Esophagus (tissue), 2 donors: ENCODE data around the gene RAPGEF6. TPM values are rescaled to one million over a fixed set of nuclear protein-coding genes. Genes with fewer than 3 reads are reported as not detected.
"Not testable (repeated sequence)": the region's sequence is repeated elsewhere in the genome, so short reads cannot be mapped to it uniquely, and the experiment has no call there.

Experiments used
- H3K27ac ChIP-seq, 2 donors: one replicate each; pipeline ENCODE4 v1.5.1; 2013; ENCODE audit warnings: low read depth in 2 of 2, mild to moderate bottlenecking in 2 of 2, inconsistent platforms in 1 of 2, low read length in 1 of 2, moderate library complexity in 1 of 2
- H3K27me3 ChIP-seq, 2 donors: one replicate each; pipeline ENCODE4 v1.6.1; 2013; ENCODE audit warnings: low read length in 2 of 2, control low read depth in 1 of 2, mild to moderate bottlenecking in 1 of 2; ENCODE audit not compliant: insufficient read depth in 2 of 2, control insufficient read depth in 1 of 2
- H3K36me3 ChIP-seq, 2 donors: one replicate each; pipeline ENCODE4 v1.6.1; 2013; ENCODE audit warnings: low read length in 1 of 2; ENCODE audit not compliant: control insufficient read depth in 2 of 2, insufficient read depth in 2 of 2
- H3K4me1 ChIP-seq, 2 donors: one replicate each; pipeline ENCODE4 v1.6.1; 2013; ENCODE audit warnings: low read length in 1 of 2; ENCODE audit not compliant: control insufficient read depth in 2 of 2, insufficient read depth in 2 of 2
- H3K4me3 ChIP-seq, 2 donors: one replicate each; pipeline ENCODE4 v1.5.1; 2013; ENCODE audit warnings: low read length in 2 of 2, mild to moderate bottlenecking in 2 of 2, low read depth in 1 of 2, moderate library complexity in 1 of 2
- H3K9me3 ChIP-seq, 2 donors: one replicate each; pipeline ENCODE4 v1.6.1; 2013; ENCODE audit warnings: mild to moderate bottlenecking in 2 of 2, low read depth in 1 of 2, low read length in 1 of 2, moderate library complexity in 1 of 2; ENCODE audit not compliant: control insufficient read depth in 2 of 2, insufficient read depth in 1 of 2
- WGBS, 2 donors: extraction: QIAGEN DNeasy Blood & Tissue Kit; methylation state at CpG; one replicate each; pipeline ENCODE4 v1.1.7; 2013; 5-methylcytosine and 5-hydroxymethylcytosine counted together
- polyA plus RNA-seq, 2 donors: library from polyadenylated mRNA; stranded (reverse); fragments of 200-250 nt; gene quantifications; one replicate each; pipeline ENCODE4 v1.2.3, GENCODE V29; 2013
- donor health status: healthy with polysubstance abuse.
- donor health status: Bipolar disorder and iron deficiency.

Gene RAPGEF6
- polyA plus RNA-seq, 2 donors, result 2.3 TPM

- H3K9me3 ChIP-seq, result no peaks in the 10 kb centered on the region
- no peaks in the 10 kb centered on the region for H3K27me3 ChIP-seq
- H3K4me1 ChIP-seq, result no peaks in the 10 kb centered on the region
- WGBS, 2 donors, result 84 to 91% methylated on average over 4 of the region's 4 CpGs
- H3K27ac ChIP-seq, result no peak overlapping the region
- no peak overlapping the region for H3K4me3 ChIP-seq
- no peaks in the 10 kb centered on the region for H3K36me3 ChIP-seq
Measured at GRCh38 chr5:131413605-131414559, 221.1 kb downstream of the RAPGEF6 start.

- Histone ChIP-seq H3K4me1 (no peaks in the 10 kb centered on the region), H3K27me3 (no peaks in the 10 kb centered on the region), H3K9me3 (no peaks in the 10 kb centered on the region), H3K4me3 (no peak overlapping the region), H3K36me3 (peaks cover 0 to 7% of the 10 kb centered on the region in 2 donors), H3K27ac (no peak overlapping the region)
- WGBS, 2 donors, result 81 to 98% methylated on average over 6 of the region's 6 CpGs
Measured at GRCh38 chr5:131406975-131407638, 227.9 kb downstream of the RAPGEF6 start.

- H3K4me3 ChIP-seq, result no peak overlapping the region
- H3K27me3 ChIP-seq, result no peaks in the 10 kb centered on the region
- no peak overlapping the region for H3K27ac ChIP-seq
- H3K4me1 ChIP-seq, result no peaks in the 10 kb centered on the region
- no peaks in the 10 kb centered on the region for H3K9me3 ChIP-seq
- H3K36me3 ChIP-seq, result peaks cover 0 to 7% of the 10 kb centered on the region in 2 donors
- 78 to 84% methylated on average over 2 of the region's 2 CpGs for WGBS, 2 donors
Measured at GRCh38 chr5:131406076-131406475, 229.0 kb downstream of the RAPGEF6 start.

- no peak overlapping the region for H3K27ac ChIP-seq
- 81 to 84% methylated on average over 2 of the region's 2 CpGs for WGBS, 2 donors
- no peaks in the 10 kb centered on the region for H3K27me3 ChIP-seq
- H3K36me3 ChIP-seq, result peaks cover 0 to 7% of the 10 kb centered on the region in 2 donors
- no peaks in the 10 kb centered on the region for H3K4me1 ChIP-seq
- no peaks in the 10 kb centered on the region for H3K9me3 ChIP-seq
- H3K4me3 ChIP-seq, result no peak overlapping the region
Measured at GRCh38 chr5:131405674-131406073, 229.4 kb downstream of the RAPGEF6 start.

- no peak overlapping the region for H3K27ac ChIP-seq
- H3K4me3 ChIP-seq, result no peak overlapping the region
- 94 to 96% methylated on average over 3 of the region's 3 CpGs for WGBS, 2 donors
- no peaks in the 10 kb centered on the region for H3K4me1 ChIP-seq
- peaks cover 2 to 5% of the 10 kb centered on the region in 2 donors for H3K36me3 ChIP-seq
- H3K27me3 ChIP-seq, result no peaks in the 10 kb centered on the region
- H3K9me3 ChIP-seq, result no peaks in the 10 kb centered on the region
Measured at GRCh38 chr5:131400585-131400984, 234.4 kb downstream of the RAPGEF6 start.

- H3K36me3 ChIP-seq, H3K4me1 ChIP-seq, H3K27ac ChIP-seq, H3K27me3 ChIP-seq, H3K4me3 ChIP-seq, H3K9me3 ChIP-seq: not testable (repeated sequence)
- 94 to 96% methylated on average over 6 of the region's 6 CpGs for WGBS, 2 donors
Measured at GRCh38 chr5:131399007-131399406, 236.0 kb downstream of the RAPGEF6 start.

GRCh38 chr5:131396630-131397273 is 238.3 kb downstream of the RAPGEF6 start:
- Histone ChIP-seq H3K4me1 (no peaks in the 10 kb centered on the region), H3K27me3 (no peaks in the 10 kb centered on the region), H3K4me3 (no peak overlapping the region), H3K36me3 (peaks cover 3 to 9% of the 10 kb centered on the region in 2 donors), H3K27ac (no peak overlapping the region), H3K9me3 (no peaks in the 10 kb centered on the region)
- 75 to 82% methylated on average over 5 of the region's 5 CpGs for WGBS, 2 donors

GRCh38 chr5:131396015-131396414 is 239.0 kb downstream of the RAPGEF6 start:
- Histone ChIP-seq H3K9me3 (no peaks in the 10 kb centered on the region), H3K27me3 (no peaks in the 10 kb centered on the region), H3K4me3 (no peak overlapping the region), H3K4me1 (no peaks in the 10 kb centered on the region), H3K36me3 (peaks cover 3 to 9% of the 10 kb centered on the region in 2 donors), H3K27ac (no peak overlapping the region)
- 84 to 85% methylated on average over 3 of the region's 3 CpGs for WGBS, 2 donors

GRCh38 chr5:131394128-131394527 is 240.9 kb downstream of the RAPGEF6 start:
- Histone ChIP-seq H3K27me3 (no peaks in the 10 kb centered on the region), H3K9me3 (no peaks in the 10 kb centered on the region), H3K4me3 (no peak overlapping the region), H3K36me3 (peaks cover 5 to 9% of the 10 kb centered on the region in 2 donors), H3K4me1 (no peaks in the 10 kb centered on the region), H3K27ac (no peak overlapping the region)
- 43 to 47% methylated on average over 4 of the region's 4 CpGs for WGBS, 2 donors
